ENCODE measurements around the gene TOR1AIP1. TPM values are rescaled to one million over a fixed set of nuclear protein-coding genes. Genes with fewer than 3 reads are reported as not detected.

Gene TOR1AIP1
- total and polyA plus RNA-seq, 2 of the 4 experiments (the other 2 are of a cell fraction) = 20.7 to 64.5 TPM

GRCh38 chr1:179867493-179868330 is 14.4 kb upstream of the TOR1AIP1 start (continued):
- no peak for TF ChIP-seq RFX5 (IDR thresholded peaks at IDR 0.05; ENCODE audit: low read depth, low read length)
- TF ChIP-seq RAD21 (IDR thresholded peaks at IDR 0.05; ENCODE audit: low read length) = peak; percentile 61

GRCh38 chr1:179870870-179871269 is 11.2 kb upstream of the TOR1AIP1 start:
- Histone ChIP-seq H3K9me1 (ENCODE audit: insufficient read depth, low read length) (peaks cover 9% of the 10 kb centered on the region; the same call in 1 of the 2 replicates), H3K9ac (ENCODE audit: low read depth, low read length) (no peak overlapping the region), H2BK5ac (ENCODE audit: low read depth, low read length, poor library complexity, severe bottlenecking) (no peak overlapping the region), H2BK15ac (ENCODE audit: low read depth, low read length) (no peak overlapping the region), H2AK5ac (ENCODE audit: low read depth, low read length) (no peak overlapping the region), H3K14ac (replicated peaks; ENCODE audit: low read depth, low read length) (no peak overlapping the region), H3K27ac (ENCODE audit: insufficient read depth, low read length) (no peak overlapping the region), H3K23ac (ENCODE audit: low read depth, low read length) (no peak overlapping the region), H4K20me1 (ENCODE audit: insufficient read depth, low read length) (peaks cover 59% of the 10 kb centered on the region), H3K4me1 (ENCODE audit: control insufficient read depth, insufficient read depth, low read length) (no peaks in the 10 kb centered on the region; the same call in 1 of the 2 replicates), H2AK9ac (replicated peaks; ENCODE audit: low read depth, low read length, poor library complexity) (no peak overlapping the region), H2BK20ac (ENCODE audit: low read depth, low read length) (no peak overlapping the region), H3K9me3 (ENCODE audit: control insufficient read depth, insufficient read depth, low read length) (no peaks in the 10 kb centered on the region), H2BK120ac (ENCODE audit: low read depth, low read length) (no peak overlapping the region), H4K5ac (ENCODE audit: low read depth, low read length) (no peak overlapping the region), H3K79me1 (ENCODE audit: low read depth in 1 of 2, low read length in 2 of 2) (peaks cover 23 to 56% of the 10 kb centered on the region in 2 experiments), H4K8ac (ENCODE audit: low read depth in 2 of 2, low read length in 2 of 2) (no peak overlapping the region), H3K27me3 (ENCODE audit: control insufficient read depth, insufficient read depth, low read length) (no peaks in the 10 kb centered on the region), H3K4me2 (ENCODE audit: low read depth, low read length) (no peak overlapping the region), H3K4ac (ENCODE audit: low read depth, low read length) (no peak overlapping the region), H3K56ac (ENCODE audit: extremely low read depth, insufficient read depth, low read length) (no peak overlapping the region), H2AFZ (replicated peaks; ENCODE audit: low read length, poor library complexity) (no peak overlapping the region), H3K4me3 (ENCODE audit: insufficient read depth, low read depth, low read length) (no peak overlapping the region), H3K18ac (ENCODE audit: low read depth, low read length) (no peak overlapping the region), H4K91ac (ENCODE audit: insufficient read depth, low read depth, low read length) (no peak overlapping the region), H3K36me3 (ENCODE audit: control insufficient read depth, insufficient read depth, low read length) (peaks cover 28% of the 10 kb centered on the region)
- ChIA-PET CTCF (no interaction called here), POLR2A (ENCODE audit: unreplicated experiment) (no interaction called here)
- TF ChIP-seq RAD21 (IDR thresholded peaks at IDR 0.05; ENCODE audit: low read length) = no peak
- no peak for TF ChIP-seq CEBPB (IDR thresholded peaks at IDR 0.05; ENCODE audit: low read depth, low read length)
- no peak for TF ChIP-seq FOS (IDR thresholded peaks at IDR 0.05; ENCODE audit: low read depth, low read length)
- TF ChIP-seq ELK1 (IDR thresholded peaks at IDR 0.05; ENCODE audit: borderline replicate concordance, low read depth, low read length) = no peak
- no peak for TF ChIP-seq MAZ (IDR thresholded peaks at IDR 0.05; ENCODE audit: borderline replicate concordance, low read depth, low read length)
- no peak for TF ChIP-seq RFX5 (IDR thresholded peaks at IDR 0.05; ENCODE audit: low read depth, low read length)
- no TSS peak for BruUV-seq (replicated peaks)
- WGBS, 2 experiments (ENCODE audit: extremely low coverage in 2 of 2, insufficient read length in 1 of 2) = no CpG with 5 or more reads among the region's 1 CpG
- dilution Hi-C loops (cut with HindIII; ENCODE audit: low sequenced_read_pairs, unreplicated experiment) = no loop called here
- intact Hi-C loops (cut with micrococcal nuclease) = loop anchor here (10.0 kb wide), 1 partner anchor 604 kb away; no protein-coding TSS in a partner anchor
- DNase-seq = no peak
- in situ Hi-C loops (cut with MboI; ENCODE audit: low sequenced_read_pairs) = loop anchor here (10.0 to 25.0 kb wide), 2 partner anchors 314 to 541 kb away; no protein-coding TSS in a partner anchor
- no peak for ATAC-seq (ENCODE audit: low read depth)

Data from IMR-90 (cell line).